GM19324 (cell line): ENCODE measurements around the gene ATP10A.

Source experiments
- ATAC-seq: cut with Tn5 transposase; IDR thresholded peaks from one replicate; pipeline ENCODE4 v1.9.1; 2021; ENCODE audit warnings: mild to moderate bottlenecking, moderate library complexity; ENCODE audit not compliant: unreplicated experiment, low FRiP score

Gene ATP10A

GRCh38 chr15:25730918-25731317 is 132.2 kb downstream of the ATP10A start:
- ATAC-seq = no peak

GRCh38 chr15:25728816-25729215 is 134.3 kb downstream of the ATP10A start:
- ATAC-seq = no peak

GRCh38 chr15:25727867-25728600 is 135.1 kb downstream of the ATP10A start:
- ATAC-seq = no peak

- no peak for ATAC-seq
These were observed 136.0 kb downstream of the ATP10A start for GRCh38 chr15:25727116-25727515.

GRCh38 chr15:25725758-25726157 is 137.4 kb downstream of the ATP10A start:
- ATAC-seq = no peak

GRCh38 chr15:25724899-25725298 is 138.2 kb downstream of the ATP10A start:
- no peak for ATAC-seq

- no peak for ATAC-seq
These were observed 141.5 kb downstream of the ATP10A start for GRCh38 chr15:25721605-25721955.

GRCh38 chr15:25719101-25719985 is 143.8 kb downstream of the ATP10A start:
- ATAC-seq = no peak

- no peak for ATAC-seq
These were observed 144.5 kb downstream of the ATP10A start for GRCh38 chr15:25718597-25718996.

- ATAC-seq = no peak
These were observed 145.0 kb downstream of the ATP10A start for GRCh38 chr15:25718169-25718536.

GRCh38 chr15:25717457-25718168 is 145.5 kb downstream of the ATP10A start:
- no peak for ATAC-seq

- ATAC-seq = no peak
These were observed 146.0 kb downstream of the ATP10A start for GRCh38 chr15:25717127-25717456.

GRCh38 chr15:25716414-25717126 is 146.6 kb downstream of the ATP10A start:
- no peak for ATAC-seq

GRCh38 chr15:25715536-25716413 is 147.4 kb downstream of the ATP10A start:
- ATAC-seq = no peak

GRCh38 chr15:25714538-25714840 is 148.6 kb downstream of the ATP10A start:
- ATAC-seq = no peak

- no peak for ATAC-seq
These were observed 149.2 kb downstream of the ATP10A start for GRCh38 chr15:25713736-25714537.

- ATAC-seq = no peak
These were observed 150.2 kb downstream of the ATP10A start for GRCh38 chr15:25712961-25713355.

GRCh38 chr15:25712192-25712960 is 150.8 kb downstream of the ATP10A start:
- ATAC-seq = no peak
